HG03066 (cell line): Measurements from ENCODE around the gene TXLNA.
"Not testable (repeated sequence)": the region's sequence is repeated elsewhere in the genome, so short reads cannot be mapped to it uniquely, and the experiment has no call there.

Experiments used
- ATAC-seq: cut with Tn5 transposase; IDR thresholded peaks from one replicate; pipeline ENCODE4 v1.9.1; 2021; ENCODE audit warnings: low read depth; ENCODE audit not compliant: unreplicated experiment

TXLNA gene

GRCh38 chr1:32179443-32180185, at the start of gene TXLNA:
TXLNA (plus strand) TSS chr1:32179675; CDS start chr1:32180346, 671 bp downstream.
- peak; percentile 86 for ATAC-seq

GRCh38 chr1:32133950-32134280, 45.6 kb upstream of the TXLNA start:
- not testable (repeated sequence) for ATAC-seq

- ATAC-seq, result no peak
Observed at GRCh38 chr1:32137111-32137510, 42.4 kb upstream of the TXLNA start.

GRCh38 chr1:32138965-32139364, 40.5 kb upstream of the TXLNA start:
- no peak for ATAC-seq

- no peak for ATAC-seq
Observed at GRCh38 chr1:32142446-32143301, 36.8 kb upstream of the TXLNA start.

GRCh38 chr1:32143302-32143695, 36.2 kb upstream of the TXLNA start:
- ATAC-seq, result not testable (repeated sequence)

- no peak for ATAC-seq
Observed at GRCh38 chr1:32144033-32144432, 35.4 kb upstream of the TXLNA start.

GRCh38 chr1:32147799-32148198, 31.7 kb upstream of the TXLNA start:
- not testable (repeated sequence) for ATAC-seq

GRCh38 chr1:32150847-32151246, 28.6 kb upstream of the TXLNA start:
- ATAC-seq, result no peak

GRCh38 chr1:32151319-32151787, 28.1 kb upstream of the TXLNA start:
- no peak for ATAC-seq

- ATAC-seq, result no peak
Observed at GRCh38 chr1:32159189-32159588, 20.3 kb upstream of the TXLNA start.

GRCh38 chr1:32163405-32163804, 16.1 kb upstream of the TXLNA start:
- ATAC-seq, result no peak

- ATAC-seq, result not testable (repeated sequence)
Observed at GRCh38 chr1:32165633-32166032, 13.8 kb upstream of the TXLNA start.

- no peak for ATAC-seq
Observed at GRCh38 chr1:32170991-32171390, 8.5 kb upstream of the TXLNA start.

- ATAC-seq, result no peak
Observed at GRCh38 chr1:32172621-32173245, 6.7 kb upstream of the TXLNA start.

GRCh38 chr1:32178380-32179192, 889 bp upstream of the TXLNA start:
- no peak for ATAC-seq

- no peak for ATAC-seq
Observed at GRCh38 chr1:32179193-32179442, 357 bp upstream of the TXLNA start.

GRCh38 chr1:32180186-32181060, 948 bp downstream of the TXLNA start:
- no peak for ATAC-seq

- no peak for ATAC-seq
Observed at GRCh38 chr1:32181065-32181464, 1.6 kb downstream of the TXLNA start.

- ATAC-seq, result no peak
Observed at GRCh38 chr1:32181563-32181962, 2.1 kb downstream of the TXLNA start.
